Fibroblast of the aortic adventitia (primary cell): ENCODE measurements around the gene WFIKKN1. TPM values are rescaled to one million over a fixed set of nuclear protein-coding genes. Genes with fewer than 3 reads are reported as not detected.

ENCODE experiments used
- DNase-seq: peaks from one replicate; pipeline ENCODE4 v3.0.0-alpha.2; 2010; ENCODE audit warnings: low read depth
- H3K4me3 ChIP-seq: 2 replicates; pipeline ENCODE4 v1.5.1; 2011; ENCODE audit warnings: low read depth, mild to moderate bottlenecking, control low read depth, low read length, moderate library complexity
- CTCF ChIP-seq: IDR thresholded peaks from 2 replicates; pipeline ENCODE4 v1.5.1; 2011; ENCODE audit warnings: mild to moderate bottlenecking, low read length, control low read depth, inconsistent platforms; ENCODE audit not compliant: insufficient read depth
- total RNA-seq: library from RNA; depleted of rRNA; stranded (reverse); fragments of >200 nt; gene quantifications from 2 replicates; pipeline ENCODE4 v1.2.3, GENCODE V29; 2012; ENCODE audit warnings: low replicate concordance

The WFIKKN1 gene
- total RNA-seq, 1 donor: 0.18 TPM

- no peak for DNase-seq
- no peak for TF ChIP-seq CTCF
- H3K4me3 ChIP-seq: no peak overlapping the region
Measured at GRCh38 chr16:633336-634050, 2.7 kb downstream of the WFIKKN1 start.

GRCh38 chr16:634051-634670, 3.4 kb downstream of the WFIKKN1 start:
- H3K4me3 ChIP-seq: no peak overlapping the region
- DNase-seq: no peak
- no peak for TF ChIP-seq CTCF

- no peak for DNase-seq
- peak overlapping the region; percentile 91 for H3K4me3 ChIP-seq
- TF ChIP-seq CTCF: no peak
Measured at GRCh38 chr16:634996-635395, 4.2 kb downstream of the WFIKKN1 start.

GRCh38 chr16:635573-636205, 4.9 kb downstream of the WFIKKN1 start:
- DNase-seq: no peak
- TF ChIP-seq CTCF: no peak
- H3K4me3 ChIP-seq: peak overlapping the region; percentile 91

GRCh38 chr16:636206-637080, 5.7 kb downstream of the WFIKKN1 start, which contains the start of gene METTL26:
METTL26 (minus strand) TSS chr16:636305; CDS start chr16:636290, 15 bp downstream.
- H3K4me3 ChIP-seq: peak within 1 kb of the TSS; percentile 91
- TF ChIP-seq CTCF: no peak
- peak; percentile 93 for DNase-seq

GRCh38 chr16:637081-638018, 6.6 kb downstream of the WFIKKN1 start:
- H3K4me3 ChIP-seq: peak overlapping the region; percentile 91
- DNase-seq: peak; percentile 88
- no peak for TF ChIP-seq CTCF
